Epithelial cell of proximal tubule (primary cell): ENCODE results near the gene TSFM. TPM values are rescaled to one million over a fixed set of nuclear protein-coding genes. Genes with fewer than 3 reads are reported as not detected.

Experiments
- DNase-seq: peaks from one replicate; pipeline ENCODE4 v3.0.0-alpha.2; 2011; ENCODE audit warnings: low read depth
- H3K4me3 ChIP-seq: 2 replicates; pipeline ENCODE4 v1.5.1; 2011; ENCODE audit warnings: low read depth, mild to moderate bottlenecking, low read length
- total RNA-seq: library from RNA; depleted of rRNA; stranded (reverse); fragments of >200 nt; gene quantifications from 2 replicates; pipeline ENCODE4 v1.2.3, GENCODE V29; 2015
- TF ChIP-seq, protein P1 (sequence below): conservative IDR thresholded peaks from 2 replicates; pipeline ENCODE4 v1.5.1; 2012; ENCODE audit warnings: low read depth, mild to moderate bottlenecking, low read length

Gene TSFM
- total RNA-seq, 1 donor from 2014 or later, result 30.6 TPM

DNA sequence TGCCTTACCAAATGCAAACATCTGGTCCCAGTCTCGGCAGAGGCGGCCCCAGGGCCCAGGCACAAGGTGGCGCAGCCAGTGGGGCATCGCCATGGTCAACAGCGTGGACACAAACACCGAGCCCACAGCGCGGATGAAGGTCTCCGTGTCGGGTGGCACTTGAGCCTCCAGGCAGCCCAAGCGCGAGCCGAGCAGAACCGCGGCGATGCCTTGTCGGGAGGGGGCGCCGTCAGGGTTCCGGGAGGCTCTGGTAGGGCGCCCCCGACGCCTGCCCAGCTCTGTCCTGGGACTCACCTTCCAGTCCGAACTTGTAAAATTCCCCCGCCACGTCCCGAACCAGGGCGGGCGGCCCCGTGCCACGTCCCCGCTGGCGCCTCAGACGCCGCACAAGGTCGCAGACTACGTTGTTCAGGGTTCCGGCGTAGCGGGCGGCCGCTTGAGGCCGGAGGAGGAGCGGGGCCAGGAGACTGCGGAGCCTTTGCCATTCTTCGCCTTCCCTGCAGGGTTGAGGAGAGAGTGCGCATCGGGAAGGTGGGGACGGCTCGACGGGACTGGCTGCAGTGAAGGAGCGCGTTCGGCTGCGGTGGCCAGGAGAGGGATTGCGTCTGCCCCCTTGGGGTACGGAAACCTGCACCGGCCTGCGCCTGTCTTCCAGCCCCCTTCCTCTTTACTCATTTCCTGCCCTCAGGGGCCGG, 17.4 kb upstream of the TSFM start:
- DNase-seq, result no peak
- H3K4me3 ChIP-seq, result peak overlapping the region; percentile 47
- TF ChIP-seq, protein P1, sequence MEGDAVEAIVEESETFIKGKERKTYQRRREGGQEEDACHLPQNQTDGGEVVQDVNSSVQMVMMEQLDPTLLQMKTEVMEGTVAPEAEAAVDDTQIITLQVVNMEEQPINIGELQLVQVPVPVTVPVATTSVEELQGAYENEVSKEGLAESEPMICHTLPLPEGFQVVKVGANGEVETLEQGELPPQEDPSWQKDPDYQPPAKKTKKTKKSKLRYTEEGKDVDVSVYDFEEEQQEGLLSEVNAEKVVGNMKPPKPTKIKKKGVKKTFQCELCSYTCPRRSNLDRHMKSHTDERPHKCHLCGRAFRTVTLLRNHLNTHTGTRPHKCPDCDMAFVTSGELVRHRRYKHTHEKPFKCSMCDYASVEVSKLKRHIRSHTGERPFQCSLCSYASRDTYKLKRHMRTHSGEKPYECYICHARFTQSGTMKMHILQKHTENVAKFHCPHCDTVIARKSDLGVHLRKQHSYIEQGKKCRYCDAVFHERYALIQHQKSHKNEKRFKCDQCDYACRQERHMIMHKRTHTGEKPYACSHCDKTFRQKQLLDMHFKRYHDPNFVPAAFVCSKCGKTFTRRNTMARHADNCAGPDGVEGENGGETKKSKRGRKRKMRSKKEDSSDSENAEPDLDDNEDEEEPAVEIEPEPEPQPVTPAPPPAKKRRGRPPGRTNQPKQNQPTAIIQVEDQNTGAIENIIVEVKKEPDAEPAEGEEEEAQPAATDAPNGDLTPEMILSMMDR, result peak; percentile 40

DNA sequence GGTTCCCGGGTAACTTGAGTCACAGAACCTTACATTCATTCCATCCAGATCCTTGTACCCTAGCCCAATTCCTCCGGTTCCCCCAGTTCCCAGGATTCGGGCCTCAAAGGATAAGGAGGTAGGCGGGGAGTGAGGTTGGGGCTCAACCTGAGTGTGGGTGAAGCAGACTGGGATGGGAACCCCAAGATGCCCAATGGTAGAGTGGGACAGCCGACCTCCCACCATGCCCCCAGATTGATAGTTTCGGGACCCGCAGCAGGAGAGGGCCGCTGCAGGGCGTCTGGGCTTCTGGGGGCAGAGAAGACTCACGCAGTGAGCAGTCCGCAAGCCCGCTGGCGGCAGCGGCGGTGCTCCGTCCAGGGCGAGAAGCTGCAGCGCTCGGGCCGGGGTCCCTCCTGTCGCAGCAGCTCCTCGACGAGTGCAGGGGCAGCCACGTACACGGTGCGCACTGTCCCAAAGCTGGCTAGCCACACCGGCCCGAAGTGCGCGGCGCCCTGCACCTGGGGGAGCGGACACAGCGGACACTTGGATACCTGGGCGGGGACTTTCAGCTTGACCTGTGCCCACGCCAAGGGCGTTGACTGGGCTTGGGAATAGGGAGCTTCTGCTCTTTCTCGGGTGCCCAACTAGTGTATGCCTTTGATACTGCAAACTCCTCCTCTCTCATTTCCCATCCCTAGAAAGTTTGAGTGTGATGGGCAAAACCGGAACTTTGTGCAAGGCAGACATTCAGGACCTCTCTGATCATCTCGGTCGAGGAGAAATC, 16.7 kb upstream of the TSFM start:
- H3K4me3 ChIP-seq, result peak overlapping the region; percentile 47
- TF ChIP-seq, protein P1, result no peak
- DNase-seq, result no peak

DNA sequence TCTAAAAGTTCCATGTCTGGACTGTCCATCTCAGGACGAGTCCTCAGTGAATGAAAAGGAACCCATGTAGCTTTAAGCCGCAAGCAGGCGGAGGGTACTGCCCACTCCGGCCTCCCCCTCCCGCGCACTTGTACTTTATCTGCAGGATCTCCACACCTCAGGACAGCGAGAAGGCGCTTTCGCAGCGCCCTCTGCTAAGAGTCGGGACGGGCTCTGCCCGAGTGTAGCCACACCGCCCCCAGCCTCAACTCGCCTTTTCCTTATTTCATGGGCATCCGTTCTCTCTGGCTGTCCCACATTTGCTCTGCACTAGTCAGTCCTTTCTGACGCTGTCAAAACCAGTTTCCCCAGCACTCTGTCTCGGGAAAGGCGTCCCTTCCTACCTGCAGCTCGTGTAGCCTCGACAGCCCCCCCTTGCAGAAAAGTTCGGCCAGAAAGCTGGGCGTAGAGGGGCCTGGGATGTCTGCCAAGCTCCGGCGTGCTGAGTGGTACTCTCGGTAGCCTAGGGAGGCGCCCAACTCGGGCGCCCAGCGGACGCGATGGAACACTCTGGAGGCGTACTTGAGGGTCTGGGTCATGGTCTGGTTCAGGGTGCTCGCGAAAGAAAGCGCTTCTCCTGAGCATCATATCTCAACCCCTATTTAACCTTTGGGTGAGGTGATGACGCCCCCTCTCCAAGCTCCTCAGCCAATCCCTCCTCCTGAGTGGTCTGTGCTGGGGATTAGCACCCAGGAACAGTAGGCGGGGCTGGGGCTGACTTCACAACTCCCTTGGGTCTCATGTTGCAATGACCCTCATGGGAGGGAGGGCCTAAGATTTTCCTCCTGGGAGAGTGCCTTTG, 15.9 kb upstream of the TSFM start, which contains the start of gene CYP27B1:
TSS of gene CYP27B1 (minus strand) at position 615 of the 841 bp plus-strand sequence. CDS start at position 578, 37 bp downstream.
- H3K4me3 ChIP-seq, result peak within 1 kb of the TSS; percentile 47
- DNase-seq, result no peak
- TF ChIP-seq, protein P1, result no peak

DNA sequence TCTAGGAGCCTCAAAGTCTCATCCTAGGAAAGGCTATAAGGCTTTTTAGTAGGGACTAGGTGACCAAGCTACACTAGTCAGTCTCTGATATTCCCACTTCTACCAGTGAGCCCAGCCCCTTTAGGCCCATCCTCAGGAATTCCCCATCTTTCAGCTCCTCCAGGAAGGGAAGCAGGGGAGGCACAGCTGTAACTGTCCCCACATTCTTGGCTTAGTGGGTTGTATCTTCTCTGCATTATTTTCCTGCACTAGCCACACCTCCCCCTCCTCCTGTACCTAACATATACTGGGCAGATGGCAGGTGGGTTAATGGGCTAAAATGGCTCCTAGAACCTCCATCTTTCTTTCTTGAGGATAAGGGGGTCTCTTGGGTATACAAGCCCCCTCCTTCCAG, 15.3 kb upstream of the TSFM start:
- DNase-seq, result no peak
- TF ChIP-seq, protein P1, result no peak
- H3K4me3 ChIP-seq, result no peak overlapping the region

DNA sequence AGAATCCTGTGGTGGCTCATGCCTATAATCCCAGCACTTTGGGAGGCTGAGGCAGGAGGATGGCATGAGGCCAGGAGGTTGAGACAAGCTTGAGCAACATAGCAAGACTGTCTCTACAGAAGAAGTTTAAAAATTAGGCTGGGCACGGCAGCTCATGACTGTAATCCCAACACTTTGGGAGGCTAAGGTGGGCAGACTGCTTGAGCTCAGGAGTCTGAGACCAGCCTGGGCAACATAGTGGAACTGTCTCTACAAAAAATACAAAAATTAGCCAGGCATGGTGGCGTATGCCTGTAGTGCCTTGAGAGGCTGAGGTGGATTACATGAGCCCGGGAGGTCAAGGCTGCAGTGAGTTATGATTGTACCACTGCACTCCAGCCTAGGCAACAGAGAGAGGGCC, 14.7 kb upstream of the TSFM start:
- DNase-seq, result no peak
- TF ChIP-seq, protein P1, result no peak
- no peak overlapping the region for H3K4me3 ChIP-seq

DNA sequence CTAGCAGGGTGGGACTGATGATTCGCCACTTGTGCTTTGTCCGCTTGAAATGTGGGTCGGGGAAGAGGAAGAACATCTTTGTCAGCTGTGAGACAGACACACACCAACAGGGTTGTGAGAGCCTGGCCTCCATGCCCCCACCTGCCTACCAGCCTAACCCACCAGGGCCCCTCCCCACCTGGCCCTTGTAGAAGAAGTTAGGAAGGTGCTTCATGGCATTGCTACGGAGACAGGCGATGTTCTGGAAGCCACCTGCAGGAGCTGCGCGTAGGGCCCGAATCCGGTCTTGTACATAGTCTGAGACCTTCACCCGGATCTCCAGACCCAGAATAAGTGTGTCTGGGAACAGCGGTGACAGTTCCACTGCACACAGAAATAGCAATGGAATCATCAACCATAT, 13.0 kb upstream of the TSFM start:
- no peak overlapping the region for H3K4me3 ChIP-seq
- no peak for DNase-seq
- TF ChIP-seq, protein P1, result no peak
